HFF-Myc (cell line): ENCODE data around the gene FOXK2.

Source experiments
- DNase-seq: peaks from one replicate; pipeline ENCODE4 v3.0.0-alpha.2; 2011; ENCODE audit warnings: low read depth; ENCODE audit errors: extremely low read depth
- H3K4me3 ChIP-seq: replicated peaks from 2 replicates; pipeline ENCODE4 v1.5.1; 2011; ENCODE audit warnings: low read depth, mild to moderate bottlenecking, control low read depth, low read length
- CTCF ChIP-seq: IDR thresholded peaks from 2 replicates; pipeline ENCODE4 v1.5.1; 2012; ENCODE audit warnings: mild to moderate bottlenecking, low read depth, low read length, control low read depth; ENCODE audit errors: missing control alignments

Gene FOXK2

GRCh38 chr17:82489851-82490511, 29.6 kb upstream of the FOXK2 start:
- no peak for TF ChIP-seq CTCF
- DNase-seq: no peak
- no peak overlapping the region for H3K4me3 ChIP-seq

- no peak for DNase-seq
- H3K4me3 ChIP-seq: no peak overlapping the region
- TF ChIP-seq CTCF: no peak
Observed at GRCh38 chr17:82490512-82491195, 28.9 kb upstream of the FOXK2 start.

- H3K4me3 ChIP-seq: no peak overlapping the region
- TF ChIP-seq CTCF: no peak
Observed at GRCh38 chr17:82491196-82491530, 28.4 kb upstream of the FOXK2 start.

GRCh38 chr17:82491533-82491932, 28.0 kb upstream of the FOXK2 start:
- DNase-seq: no peak
- no peak overlapping the region for H3K4me3 ChIP-seq
- TF ChIP-seq CTCF: no peak

More at GRCh38 chr17:82491196-82491530, 28.4 kb upstream of the FOXK2 start:
- DNase-seq: no peak

GRCh38 chr17:82492643-82493225, 26.8 kb upstream of the FOXK2 start:
- H3K4me3 ChIP-seq: no peak overlapping the region
- DNase-seq: no peak
- no peak for TF ChIP-seq CTCF

GRCh38 chr17:82493226-82493781, 26.2 kb upstream of the FOXK2 start:
- TF ChIP-seq CTCF: no peak
- no peak overlapping the region for H3K4me3 ChIP-seq
- no peak for DNase-seq
